ENCODE data around the gene USP15.

USP15 gene

DNA sequence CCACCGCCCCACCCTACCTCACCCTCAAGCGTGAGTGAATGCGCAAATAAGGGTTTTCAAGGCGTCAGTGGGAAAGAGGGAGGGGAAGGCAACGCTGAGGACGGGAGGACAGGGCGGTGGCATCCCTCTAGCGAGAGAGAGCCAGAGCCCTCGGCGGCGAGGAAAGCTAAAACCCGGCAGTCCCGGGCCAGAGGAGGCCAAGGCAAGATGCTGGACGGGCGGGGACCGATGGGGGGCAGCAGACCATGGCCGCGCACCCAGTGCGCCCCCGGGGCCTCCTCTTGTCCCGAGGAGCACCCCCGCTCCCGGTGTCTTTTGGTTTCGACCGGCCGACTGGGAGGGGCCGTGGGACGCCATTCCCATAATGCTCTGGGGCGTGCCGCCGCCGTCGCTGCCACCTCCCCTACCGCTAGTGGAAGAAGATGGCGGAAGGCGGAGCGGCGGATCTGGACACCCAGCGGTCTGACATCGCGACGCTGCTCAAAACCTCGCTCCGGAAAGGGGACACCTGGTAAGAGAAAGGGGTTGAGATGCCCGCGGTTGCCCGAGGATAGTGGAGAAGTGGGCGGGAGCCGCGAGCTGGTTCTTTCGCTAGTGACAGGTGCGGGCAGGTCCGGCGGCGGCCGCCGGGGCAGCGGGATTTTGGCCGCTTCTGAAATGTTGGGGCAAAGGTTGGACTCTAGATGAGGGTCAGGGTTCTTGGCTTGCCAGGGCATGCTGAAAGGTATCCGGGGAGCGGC is at the start of gene USP15:
Gene USP15 (plus strand): TSS at position 412 of the 740 bp plus-strand sequence. CDS start 11 bp downstream, at position 423.
- peak; percentile 83 for DNase-seq (ENCODE audit: low spot score)
- TF ChIP-seq CTCF (IDR thresholded peaks at IDR 0.05; ENCODE audit: extremely low read depth, missing control alignments): peak; percentile 73

GRCh38 chr12:62210422-62210821 is 49.8 kb upstream of the USP15 start:
- peak; percentile 39 for DNase-seq (ENCODE audit: low spot score)
- peak; percentile 70 for TF ChIP-seq CTCF (IDR thresholded peaks at IDR 0.05; ENCODE audit: extremely low read depth, missing control alignments)

- no peak for DNase-seq (ENCODE audit: low spot score)
- TF ChIP-seq CTCF (IDR thresholded peaks at IDR 0.05; ENCODE audit: extremely low read depth, missing control alignments): no peak
Measured at GRCh38 chr12:62211510-62211909, 48.7 kb upstream of the USP15 start.

DNA sequence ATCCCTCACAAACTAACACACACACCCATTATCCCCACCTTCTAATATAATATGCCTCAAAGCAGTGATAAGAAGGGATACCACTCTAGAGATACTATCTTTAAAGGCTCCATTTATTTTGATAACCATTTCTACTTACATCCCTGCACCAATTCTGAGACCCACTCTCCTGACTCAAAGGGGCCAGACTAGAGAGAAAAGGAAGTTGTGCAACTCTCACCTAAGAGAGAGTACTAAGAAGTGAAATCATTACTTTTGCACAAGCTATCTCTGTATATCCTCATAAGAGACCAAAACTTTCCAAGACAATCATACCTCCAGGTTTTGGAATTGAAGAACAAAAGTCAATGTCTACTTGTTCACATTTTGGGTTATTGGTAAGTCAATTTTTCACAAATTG is 45.4 kb upstream of the USP15 start:
- DNase-seq (ENCODE audit: low spot score): no peak

DNA sequence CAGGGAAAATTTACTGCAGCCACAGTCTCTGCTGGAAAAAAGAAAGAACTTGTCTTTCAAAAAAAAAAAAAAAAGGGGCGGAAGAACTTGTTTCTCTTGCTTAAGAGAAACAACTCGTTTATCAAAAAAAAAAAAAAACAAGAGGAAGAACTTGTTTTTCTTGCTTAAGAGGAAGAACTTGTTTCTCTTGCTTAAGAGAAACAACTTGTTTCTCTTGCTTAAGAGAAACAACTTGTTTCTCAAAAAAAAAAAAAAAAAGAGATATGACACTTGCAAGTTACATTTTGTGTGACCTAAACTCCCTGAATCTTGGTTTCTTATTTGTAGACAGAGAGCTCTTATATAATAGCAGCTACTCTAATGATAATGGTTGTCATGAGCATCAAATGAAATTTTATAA is 44.7 kb upstream of the USP15 start:
- DNase-seq (ENCODE audit: low spot score): no peak
- TF ChIP-seq CTCF (IDR thresholded peaks at IDR 0.05; ENCODE audit: extremely low read depth, missing control alignments): no peak

More for the DNA sequence above, 45.4 kb upstream of the USP15 start:
- no peak for TF ChIP-seq CTCF (IDR thresholded peaks at IDR 0.05; ENCODE audit: extremely low read depth, missing control alignments)

DNA sequence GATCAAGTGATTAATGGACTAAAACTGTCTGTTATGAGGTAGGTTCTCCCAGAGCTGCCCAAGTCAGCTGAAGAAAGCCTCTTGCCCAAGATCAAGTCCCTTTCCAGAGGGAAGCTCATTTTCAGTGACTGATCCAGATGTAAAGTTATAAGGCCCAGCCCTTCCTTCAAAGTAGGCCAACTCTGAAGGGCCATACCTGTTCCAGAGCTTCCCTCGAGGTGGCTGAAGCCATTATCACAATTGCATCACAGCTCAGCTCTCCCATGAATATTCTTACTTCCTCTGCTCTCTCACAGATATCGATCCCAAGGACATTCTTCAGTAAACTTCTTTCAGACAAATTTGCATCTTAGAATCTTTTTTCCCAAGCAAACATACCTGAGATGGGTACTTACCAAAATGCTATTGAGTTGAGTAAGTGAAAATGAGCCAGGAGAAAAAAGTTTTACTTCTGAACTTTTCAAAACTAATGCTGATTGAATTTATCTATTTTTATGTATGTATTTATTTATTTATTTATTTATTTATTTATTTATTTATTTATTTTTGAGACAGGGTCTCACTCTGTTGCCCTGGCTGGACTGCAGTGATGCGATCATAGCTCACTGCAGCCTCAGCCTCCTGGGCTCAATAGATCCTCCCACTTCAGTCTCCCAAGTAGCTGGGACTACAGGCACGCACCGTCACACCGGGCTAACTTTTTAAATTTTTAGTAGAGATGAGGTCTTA is 42.6 kb upstream of the USP15 start:
- DNase-seq (ENCODE audit: low spot score): no peak
- TF ChIP-seq CTCF (IDR thresholded peaks at IDR 0.05; ENCODE audit: extremely low read depth, missing control alignments): no peak

DNA sequence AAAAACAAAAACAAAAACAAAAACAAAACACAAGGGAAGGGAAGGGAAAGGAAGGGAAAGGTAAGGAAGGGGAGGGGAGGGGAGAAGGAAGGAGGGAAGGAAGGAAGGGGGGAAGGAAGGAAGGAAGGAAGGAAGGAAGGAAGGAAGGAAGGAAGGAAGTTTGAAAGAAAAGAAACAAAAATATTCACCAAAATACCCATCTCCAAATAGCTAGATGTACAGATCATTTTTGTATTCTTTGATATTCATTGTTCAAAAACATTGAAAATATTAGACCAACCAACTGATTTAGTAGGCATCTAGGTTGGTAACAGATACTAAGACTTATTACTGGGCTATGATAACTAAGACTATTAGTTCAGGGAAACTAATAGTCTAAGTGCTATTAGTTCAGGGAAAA is 39.1 kb upstream of the USP15 start:
- TF ChIP-seq CTCF (IDR thresholded peaks at IDR 0.05; ENCODE audit: extremely low read depth, missing control alignments): no peak
- DNase-seq (ENCODE audit: low spot score): no peak

All from GM20000 (cell line).